Mucosa of stomach (tissue), 1 donor: Measurements from ENCODE around the gene MYOCD.

Experiments used
- H3K27me3 ChIP-seq: one replicate; pipeline ENCODE4 v1.7.0; 2013; ENCODE audit warnings: mild to moderate bottlenecking, low read length; ENCODE audit not compliant: control insufficient read depth, insufficient read depth
- H3K36me3 ChIP-seq: one replicate; pipeline ENCODE4 v1.7.0; 2013; ENCODE audit warnings: low read length; ENCODE audit not compliant: control insufficient read depth, insufficient read depth
- H3K4me1 ChIP-seq: one replicate; pipeline ENCODE4 v1.7.0; 2013; ENCODE audit warnings: mild to moderate bottlenecking, low read length; ENCODE audit not compliant: control insufficient read depth, insufficient read depth
- H3K4me3 ChIP-seq: one replicate; pipeline ENCODE4 v1.7.0; 2013; ENCODE audit warnings: low read length
- H3K9ac ChIP-seq: one replicate; pipeline ENCODE4 v1.7.0; 2013; ENCODE audit warnings: mild to moderate bottlenecking, low read length, moderate library complexity
- H3K9me3 ChIP-seq: one replicate; pipeline ENCODE4 v1.7.0; 2013; ENCODE audit warnings: mild to moderate bottlenecking, low read length, moderate library complexity; ENCODE audit not compliant: control insufficient read depth
- donor health status: Pancreatic carcinoma.

MYOCD gene

DNA sequence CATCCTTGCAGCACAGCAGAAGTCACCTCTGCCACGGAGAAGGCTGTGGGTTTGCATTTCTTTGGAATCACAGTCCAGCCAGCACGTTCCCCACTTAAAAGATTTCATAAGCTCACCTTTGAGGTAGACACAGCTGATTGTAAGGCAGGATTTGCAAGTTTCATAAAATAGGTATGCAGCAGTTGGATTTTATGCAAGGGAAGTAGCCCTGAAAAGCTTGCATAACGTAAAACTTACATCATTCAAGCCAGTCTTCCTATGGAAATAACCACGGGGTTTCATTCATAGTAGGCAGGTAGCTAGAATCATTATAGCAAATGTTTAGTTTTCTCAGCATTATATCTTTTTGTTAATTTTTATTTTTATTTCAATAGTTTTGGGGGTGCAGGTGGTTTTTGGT, 73.8 kb downstream of the MYOCD start:
- peaks cover 19% of the 10 kb centered on the region for H3K4me1 ChIP-seq
- no peaks in the 10 kb centered on the region for H3K9me3 ChIP-seq
- no peaks in the 10 kb centered on the region for H3K36me3 ChIP-seq
- no peak overlapping the region for H3K9ac ChIP-seq
- H3K27me3 ChIP-seq = no peaks in the 10 kb centered on the region
- no peak overlapping the region for H3K4me3 ChIP-seq

DNA sequence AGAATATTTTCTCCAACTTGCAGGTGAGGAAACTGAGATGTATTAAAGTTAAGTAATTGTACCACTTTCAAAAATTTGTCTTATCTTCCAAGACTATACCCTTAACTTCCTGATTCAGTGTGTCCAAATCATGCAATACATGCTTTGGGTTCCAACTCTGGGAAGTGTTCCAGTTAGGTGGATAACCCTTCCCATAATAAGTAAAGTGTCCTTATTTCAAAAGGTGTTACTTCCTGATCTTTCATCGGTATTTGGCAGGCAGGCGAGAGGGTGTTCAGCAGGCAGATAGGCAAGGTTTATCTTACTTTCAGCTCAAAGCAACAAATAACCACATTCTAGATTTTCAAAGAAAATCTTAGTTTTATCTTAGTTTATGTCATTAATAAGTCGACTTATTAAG, 77.4 kb downstream of the MYOCD start:
- Histone ChIP-seq H3K4me3 (no peak overlapping the region), H3K9me3 (no peaks in the 10 kb centered on the region), H3K27me3 (no peaks in the 10 kb centered on the region), H3K4me1 (peaks cover 30% of the 10 kb centered on the region), H3K36me3 (no peaks in the 10 kb centered on the region), H3K9ac (no peak overlapping the region)

DNA sequence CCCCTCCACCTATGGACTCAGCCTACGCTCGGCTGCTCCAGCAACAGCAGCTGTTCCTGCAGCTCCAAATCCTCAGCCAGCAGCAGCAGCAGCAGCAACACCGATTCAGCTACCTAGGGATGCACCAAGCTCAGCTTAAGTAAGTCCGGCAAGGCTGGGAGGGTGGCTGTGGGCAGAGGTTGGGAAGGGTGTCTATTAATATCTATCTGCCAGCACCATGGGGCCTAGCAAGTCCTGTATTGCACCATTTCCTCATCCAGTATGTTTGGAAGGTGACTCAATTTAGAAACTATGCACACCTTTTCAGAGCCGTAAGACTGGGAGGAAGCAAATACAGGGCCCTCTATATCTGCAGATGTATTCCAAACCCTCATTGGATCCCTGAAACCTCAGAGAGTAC, 78.6 kb downstream of the MYOCD start:
- Histone ChIP-seq H3K4me1 (peaks cover 30% of the 10 kb centered on the region), H3K9me3 (no peaks in the 10 kb centered on the region), H3K9ac (no peak overlapping the region), H3K36me3 (no peaks in the 10 kb centered on the region), H3K27me3 (no peaks in the 10 kb centered on the region), H3K4me3 (no peak overlapping the region)

DNA sequence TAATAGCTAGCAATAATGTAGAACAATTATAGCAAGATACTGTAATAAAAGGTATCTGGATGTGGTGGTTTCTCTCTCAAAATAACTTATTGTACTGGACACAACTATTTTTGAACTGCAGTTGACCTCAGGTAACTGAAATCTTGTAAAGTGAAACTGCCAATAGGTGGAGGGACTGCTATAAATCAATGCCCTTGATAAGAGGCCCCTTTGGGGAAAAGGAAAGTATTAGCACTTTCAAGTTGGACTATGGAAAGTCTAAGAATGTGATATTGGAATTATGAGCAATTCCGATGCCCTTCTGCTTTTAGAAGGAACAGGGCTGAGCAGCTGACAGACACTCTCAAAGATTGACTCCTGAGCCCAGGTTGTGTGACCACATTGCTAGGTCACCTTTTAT, 79.1 kb downstream of the MYOCD start:
- no peak overlapping the region for H3K4me3 ChIP-seq
- H3K4me1 ChIP-seq = peaks cover 30% of the 10 kb centered on the region
- no peaks in the 10 kb centered on the region for H3K36me3 ChIP-seq
- no peaks in the 10 kb centered on the region for H3K27me3 ChIP-seq
- no peak overlapping the region for H3K9ac ChIP-seq
- no peaks in the 10 kb centered on the region for H3K9me3 ChIP-seq

DNA sequence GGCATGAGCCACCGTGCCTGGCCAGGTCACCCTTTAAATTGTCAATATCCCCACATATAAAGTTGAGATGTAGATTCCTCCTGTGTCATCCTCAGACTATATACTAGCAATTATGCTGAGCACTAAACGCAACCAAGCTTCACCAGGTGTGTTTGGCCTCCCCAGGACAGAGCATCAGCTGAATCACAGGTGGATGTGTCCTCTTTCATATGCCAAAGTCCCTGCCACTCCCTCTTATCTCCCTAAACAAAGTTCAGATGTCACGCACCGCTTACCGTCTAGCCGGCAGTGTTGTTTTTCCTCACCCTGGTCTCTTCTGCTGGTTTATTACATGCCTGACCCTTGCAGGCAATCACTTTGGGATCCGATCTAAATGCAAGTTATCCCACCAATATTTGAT, 79.8 kb downstream of the MYOCD start:
- Histone ChIP-seq H3K4me3 (no peak overlapping the region), H3K36me3 (no peaks in the 10 kb centered on the region), H3K9me3 (no peaks in the 10 kb centered on the region), H3K9ac (no peak overlapping the region), H3K27me3 (no peaks in the 10 kb centered on the region), H3K4me1 (peaks cover 30% of the 10 kb centered on the region)

DNA sequence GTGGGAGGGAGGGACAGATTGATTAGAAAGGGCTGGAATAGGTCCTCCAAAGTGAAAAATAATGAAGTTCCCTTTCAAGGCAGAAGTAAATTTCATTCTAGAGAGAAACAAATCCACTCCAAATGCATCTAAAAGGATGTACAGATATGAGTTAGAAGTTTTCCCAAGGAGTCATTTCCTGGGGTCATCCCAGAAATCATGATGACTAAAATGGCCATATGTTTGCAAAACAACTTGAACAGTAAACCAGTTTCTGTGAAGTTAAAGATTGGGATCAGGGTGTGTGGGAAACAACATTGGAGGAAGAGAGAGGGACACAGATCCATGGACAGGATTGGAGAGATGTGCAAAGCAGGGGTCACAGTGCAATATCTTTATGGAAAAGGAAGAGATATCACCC, 91.1 kb downstream of the MYOCD start:
- no peaks in the 10 kb centered on the region for H3K4me1 ChIP-seq

DNA sequence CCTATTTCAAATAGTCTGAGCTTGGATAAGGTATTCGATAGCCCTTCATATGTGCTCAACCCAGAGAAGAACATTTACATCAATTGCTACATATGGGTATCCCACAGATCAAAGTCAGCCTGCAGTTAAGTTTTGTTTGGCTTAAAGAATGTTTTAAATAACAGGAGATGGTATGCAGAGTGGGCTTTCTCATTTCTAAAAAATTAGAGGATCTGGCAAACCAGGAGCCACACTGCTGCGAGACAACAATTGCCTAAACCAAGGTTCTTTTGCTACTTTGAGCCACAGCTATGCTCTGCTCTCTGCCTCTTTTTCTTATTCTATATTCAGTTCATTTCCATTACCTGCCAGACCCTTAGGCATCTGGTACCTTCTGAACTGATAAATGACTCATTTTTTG, 93.4 kb downstream of the MYOCD start:
- Histone ChIP-seq H3K4me1 (no peaks in the 10 kb centered on the region), H3K36me3 (no peaks in the 10 kb centered on the region), H3K9me3 (no peaks in the 10 kb centered on the region)

More for the DNA sequence above, 91.1 kb downstream of the MYOCD start:
- no peak overlapping the region for H3K9ac ChIP-seq
- H3K27me3 ChIP-seq = peaks cover 4% of the 10 kb centered on the region
- no peaks in the 10 kb centered on the region for H3K9me3 ChIP-seq
- H3K4me3 ChIP-seq = no peak overlapping the region
- H3K36me3 ChIP-seq = no peaks in the 10 kb centered on the region

DNA sequence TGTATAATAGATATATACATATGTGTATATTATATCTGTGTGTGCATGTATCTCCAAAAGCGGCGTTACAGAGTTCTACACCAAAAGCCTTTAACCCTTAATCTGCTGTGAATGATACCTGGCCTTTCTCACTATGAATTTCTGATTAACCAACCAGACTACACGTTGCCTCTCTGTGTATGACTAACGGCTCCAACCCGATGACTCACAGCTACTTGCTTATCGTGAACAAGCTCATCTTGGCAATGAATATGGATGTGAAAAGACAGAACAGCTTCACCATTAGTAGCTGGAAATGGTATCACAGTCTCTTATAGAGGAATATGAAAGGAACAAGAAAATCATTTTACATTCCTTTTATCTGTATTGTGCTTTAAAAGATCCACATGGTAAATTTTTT, 99.9 kb downstream of the MYOCD start:
- Histone ChIP-seq H3K9me3 (no peaks in the 10 kb centered on the region), H3K4me3 (no peak overlapping the region), H3K4me1 (no peaks in the 10 kb centered on the region), H3K36me3 (no peaks in the 10 kb centered on the region), H3K9ac (no peak overlapping the region), H3K27me3 (no peaks in the 10 kb centered on the region)

More for the DNA sequence above, 93.4 kb downstream of the MYOCD start:
- no peaks in the 10 kb centered on the region for H3K27me3 ChIP-seq
- H3K4me3 ChIP-seq = no peak overlapping the region
- no peak overlapping the region for H3K9ac ChIP-seq

DNA sequence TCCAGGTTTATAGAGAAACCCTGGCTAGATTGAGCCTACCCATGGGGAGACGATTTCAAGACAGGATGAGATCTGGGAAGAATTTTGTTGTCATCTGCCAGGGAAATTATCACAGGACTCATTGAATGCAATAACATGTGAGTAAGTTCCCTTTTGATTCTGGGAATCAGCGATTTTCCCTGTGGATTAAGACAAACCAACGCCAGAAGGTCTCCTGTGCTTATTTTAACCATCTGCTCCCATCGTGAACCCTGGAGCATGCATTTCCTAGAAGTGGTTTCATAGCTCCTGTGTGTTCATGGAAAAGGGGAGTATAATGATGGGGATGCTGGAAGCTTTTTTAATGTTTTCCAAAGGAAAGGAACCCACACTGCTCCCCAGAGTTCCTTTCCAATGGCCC, 102.6 kb downstream of the MYOCD start:
- Histone ChIP-seq H3K27me3 (no peaks in the 10 kb centered on the region), H3K9me3 (no peaks in the 10 kb centered on the region), H3K9ac (no peak overlapping the region), H3K4me1 (no peaks in the 10 kb centered on the region), H3K36me3 (no peaks in the 10 kb centered on the region), H3K4me3 (no peak overlapping the region)

DNA sequence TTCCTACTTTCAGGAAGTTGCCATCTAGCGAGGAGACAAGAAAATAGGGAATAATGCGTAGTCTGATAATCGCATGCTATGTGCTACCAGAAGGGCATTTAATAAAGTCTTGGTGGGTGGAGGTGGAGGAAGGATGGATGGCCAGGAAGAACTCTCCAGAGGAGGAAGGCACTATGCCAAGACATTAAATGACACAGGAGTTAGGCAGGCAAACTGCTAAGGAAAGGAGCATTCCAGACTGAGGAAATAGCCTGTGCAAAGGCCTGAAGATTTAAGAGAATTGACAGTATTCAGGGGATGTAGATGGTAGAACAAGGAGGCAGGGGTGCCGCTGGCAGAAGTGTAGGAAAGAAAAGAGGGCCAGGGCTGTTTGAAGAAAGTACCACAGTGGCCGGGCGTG, 104.3 kb downstream of the MYOCD start:
- no peaks in the 10 kb centered on the region for H3K4me1 ChIP-seq
- no peak overlapping the region for H3K9ac ChIP-seq
- no peak overlapping the region for H3K4me3 ChIP-seq
- no peaks in the 10 kb centered on the region for H3K27me3 ChIP-seq
- H3K36me3 ChIP-seq = no peaks in the 10 kb centered on the region
- H3K9me3 ChIP-seq = no peaks in the 10 kb centered on the region

DNA sequence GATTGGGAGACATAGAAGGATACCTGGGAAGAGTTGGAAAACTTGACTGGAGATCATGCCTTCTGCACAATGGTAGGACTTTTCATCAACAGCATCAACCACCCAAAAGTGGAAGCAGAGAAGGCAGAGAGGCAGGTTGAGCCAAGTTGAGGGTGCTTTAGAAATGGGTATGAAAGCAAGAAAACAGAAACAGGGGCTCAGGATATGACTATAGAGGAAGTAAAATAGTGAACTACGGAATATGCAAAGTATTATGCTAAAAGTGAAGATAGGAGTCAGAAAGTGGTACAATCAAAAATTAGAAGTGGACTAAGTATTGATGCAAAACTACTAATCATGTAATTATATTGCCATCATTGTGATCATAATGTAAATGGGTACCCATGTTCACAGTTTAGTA, 107.5 kb downstream of the MYOCD start:
- Histone ChIP-seq H3K4me1 (no peaks in the 10 kb centered on the region), H3K9ac (no peak overlapping the region), H3K9me3 (no peaks in the 10 kb centered on the region), H3K4me3 (no peak overlapping the region), H3K36me3 (no peaks in the 10 kb centered on the region), H3K27me3 (no peaks in the 10 kb centered on the region)

DNA sequence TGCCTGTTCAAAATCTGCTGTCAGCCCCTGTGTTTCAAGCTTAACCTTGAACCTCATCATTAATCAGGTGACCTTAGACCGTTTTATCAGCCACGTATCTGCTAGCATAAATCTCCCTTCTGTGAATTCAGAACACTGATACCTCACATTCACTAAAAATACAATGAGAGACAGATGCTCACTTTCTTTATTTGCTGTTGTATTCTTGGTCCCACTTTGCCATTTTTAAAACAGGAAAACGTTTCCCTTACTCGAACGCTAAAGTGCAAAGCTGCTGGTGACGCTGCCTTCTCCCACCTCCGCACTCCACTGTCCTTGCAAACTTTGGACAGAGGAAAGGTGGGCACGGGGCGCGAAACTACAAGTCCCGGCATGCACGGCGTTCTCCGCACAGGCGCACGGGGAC, 123.4 kb downstream of the MYOCD start:
- H3K9ac ChIP-seq = no peak overlapping the region
- no peak overlapping the region for H3K4me3 ChIP-seq
- H3K36me3 ChIP-seq = no peaks in the 10 kb centered on the region
- H3K4me1 ChIP-seq = peaks cover 11% of the 10 kb centered on the region
- H3K27me3 ChIP-seq = no peaks in the 10 kb centered on the region
- no peaks in the 10 kb centered on the region for H3K9me3 ChIP-seq

DNA sequence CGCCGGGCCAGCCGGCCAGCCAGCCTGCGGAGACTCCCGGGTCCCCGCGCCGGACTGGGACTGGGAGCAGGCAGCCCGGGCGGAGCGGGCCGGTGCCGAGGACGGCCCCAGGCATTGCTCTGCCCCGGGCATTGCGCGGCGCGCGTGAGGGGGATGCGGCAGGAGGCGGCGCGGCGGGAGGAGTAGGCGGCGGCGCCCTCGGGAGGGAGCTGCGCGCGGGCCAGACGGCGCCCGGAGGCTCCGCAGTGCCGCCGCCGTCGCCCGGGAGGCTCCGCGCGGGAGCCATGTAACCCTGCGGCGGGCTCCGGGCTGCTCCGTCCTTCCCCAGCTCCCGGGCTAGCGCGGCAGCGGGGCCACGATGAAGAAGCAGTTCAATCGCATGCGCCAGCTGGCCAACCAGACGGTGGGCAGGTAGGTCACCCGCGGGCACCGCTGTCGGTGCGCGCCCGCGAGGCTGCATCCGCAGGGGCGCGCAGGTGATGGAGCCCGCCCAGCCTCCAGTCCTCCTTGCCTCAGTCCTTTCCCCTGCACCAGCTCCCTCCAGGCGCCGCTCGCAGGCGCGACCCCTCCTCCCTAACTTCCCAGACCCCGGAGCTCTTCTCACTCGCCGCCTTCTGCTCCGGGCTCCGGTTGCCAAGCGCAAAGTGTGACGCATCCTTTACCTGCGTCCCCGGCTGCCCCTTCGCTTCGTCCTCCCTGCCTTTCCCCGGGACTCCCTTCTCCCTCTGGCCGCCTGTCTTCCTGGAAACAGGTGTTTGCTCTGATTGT, 124.0 kb downstream of the MYOCD start, which contains the start of gene ARHGAP44:
ARHGAP44 (plus strand) TSS at position 18 of the 768 bp plus-strand sequence; CDS start at position 359, 341 bp downstream.
- H3K9ac ChIP-seq = peak within 1 kb of the TSS; percentile 63

More for the DNA sequence above, 124.0 kb downstream of the MYOCD start, which contains the start of gene ARHGAP44:
- H3K36me3 ChIP-seq = no peaks in the 10 kb centered on the region
- H3K27me3 ChIP-seq = no peaks in the 10 kb centered on the region
- no peaks in the 10 kb centered on the region for H3K9me3 ChIP-seq
- H3K4me1 ChIP-seq = peaks cover 11% of the 10 kb centered on the region
- peak within 1 kb of the TSS; percentile 45 for H3K4me3 ChIP-seq
